Measurements from ENCODE around the gene SFT2D3.

SFT2D3 gene

GRCh38 chr2:127664895-127665225 lies 36.4 kb upstream of the SFT2D3 start:
- no peak for DNase-seq

- no peak for DNase-seq
These were observed 35.9 kb upstream of the SFT2D3 start for GRCh38 chr2:127665267-127665893.

- DNase-seq = no peak
These were observed 32.2 kb upstream of the SFT2D3 start for GRCh38 chr2:127669056-127669455.

GRCh38 chr2:127670055-127670956 lies 31.0 kb upstream of the SFT2D3 start:
- DNase-seq = no peak

GRCh38 chr2:127670957-127671290 lies 30.4 kb upstream of the SFT2D3 start:
- no peak for DNase-seq

GRCh38 chr2:127671557-127672302 lies 29.6 kb upstream of the SFT2D3 start:
- DNase-seq = no peak

GRCh38 chr2:127672341-127673224 lies 28.7 kb upstream of the SFT2D3 start:
- no peak for DNase-seq

GRCh38 chr2:127673291-127674069 lies 27.8 kb upstream of the SFT2D3 start:
- no peak for DNase-seq

GRCh38 chr2:127674241-127675209 lies 26.8 kb upstream of the SFT2D3 start:
- no peak for DNase-seq

GRCh38 chr2:127675331-127676261 lies 25.7 kb upstream of the SFT2D3 start, which contains the start of gene LIMS2:
Gene LIMS2 (minus strand): TSS chr2:127675530. CDS start chr2:127675024, 506 bp downstream.
- no peak for DNase-seq

- no peak for DNase-seq
These were observed 24.4 kb upstream of the SFT2D3 start for GRCh38 chr2:127676906-127677305.

- DNase-seq = no peak
These were observed 22.8 kb upstream of the SFT2D3 start for GRCh38 chr2:127678531-127678930.

GRCh38 chr2:127678991-127679390 lies 22.3 kb upstream of the SFT2D3 start:
- DNase-seq = no peak

- no peak for DNase-seq
These were observed 21.5 kb upstream of the SFT2D3 start for GRCh38 chr2:127679680-127680361.

- DNase-seq = no peak
These were observed 20.5 kb upstream of the SFT2D3 start for GRCh38 chr2:127680706-127681287.

- no peak for DNase-seq
These were observed 20.0 kb upstream of the SFT2D3 start for GRCh38 chr2:127681288-127681804.

GRCh38 chr2:127681976-127682857 lies 19.1 kb upstream of the SFT2D3 start:
- no peak for DNase-seq
